Ovary (tissue), 3 donors: ENCODE measurements around the gene CDS1.

Experiments used
- POLR2A ChIP-seq: fragments of 450-650 bp; IDR thresholded peaks from one replicate; pipeline ENCODE4 v1.6.1; 2017; ENCODE audit warnings: antibody characterized with exemption, mild to moderate bottlenecking, moderate library complexity
- TF ChIP-seq, protein P1 (sequence below), 3 donors: fragments of 450-650 bp in 2 of 3; fragments of 200-600 bp in 1 of 3; IDR thresholded peaks; one replicate each; pipeline versions ENCODE4 v1.5.1 to v1.8.0; 2016 to 2022; ENCODE audit warnings: antibody characterized with exemption in 3 of 3, mild to moderate bottlenecking in 1 of 3
- donor health status: DM: no; HTN: no; CAD: no.

DNA sequence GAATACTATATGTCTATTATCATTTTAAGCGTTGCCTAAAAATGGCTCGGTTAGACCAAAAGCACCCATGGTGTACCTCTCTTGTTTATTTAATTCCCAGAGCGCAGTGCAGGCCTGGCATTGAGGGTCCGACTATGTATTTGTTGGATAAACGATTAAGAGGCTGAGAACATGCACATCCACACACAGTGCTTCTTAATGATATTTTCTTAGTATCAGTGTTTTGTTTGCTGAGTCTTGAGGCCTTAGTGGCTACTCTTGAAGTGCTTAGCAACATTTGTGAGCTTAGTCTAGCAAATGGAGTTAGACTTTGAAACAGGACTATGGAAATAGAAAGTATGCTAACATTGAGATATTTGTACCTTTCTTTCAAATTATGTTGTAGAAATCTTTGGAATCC lies 43.7 kb downstream of the CDS1 start:
- TF ChIP-seq, protein P1, sequence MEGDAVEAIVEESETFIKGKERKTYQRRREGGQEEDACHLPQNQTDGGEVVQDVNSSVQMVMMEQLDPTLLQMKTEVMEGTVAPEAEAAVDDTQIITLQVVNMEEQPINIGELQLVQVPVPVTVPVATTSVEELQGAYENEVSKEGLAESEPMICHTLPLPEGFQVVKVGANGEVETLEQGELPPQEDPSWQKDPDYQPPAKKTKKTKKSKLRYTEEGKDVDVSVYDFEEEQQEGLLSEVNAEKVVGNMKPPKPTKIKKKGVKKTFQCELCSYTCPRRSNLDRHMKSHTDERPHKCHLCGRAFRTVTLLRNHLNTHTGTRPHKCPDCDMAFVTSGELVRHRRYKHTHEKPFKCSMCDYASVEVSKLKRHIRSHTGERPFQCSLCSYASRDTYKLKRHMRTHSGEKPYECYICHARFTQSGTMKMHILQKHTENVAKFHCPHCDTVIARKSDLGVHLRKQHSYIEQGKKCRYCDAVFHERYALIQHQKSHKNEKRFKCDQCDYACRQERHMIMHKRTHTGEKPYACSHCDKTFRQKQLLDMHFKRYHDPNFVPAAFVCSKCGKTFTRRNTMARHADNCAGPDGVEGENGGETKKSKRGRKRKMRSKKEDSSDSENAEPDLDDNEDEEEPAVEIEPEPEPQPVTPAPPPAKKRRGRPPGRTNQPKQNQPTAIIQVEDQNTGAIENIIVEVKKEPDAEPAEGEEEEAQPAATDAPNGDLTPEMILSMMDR (IDR thresholded peaks at IDR 0.05): no peak
- TF ChIP-seq POLR2A: no peak
